ENCODE data around the gene TRIM37. TPM values are rescaled to one million over a fixed set of nuclear protein-coding genes. Genes with fewer than 3 reads are reported as not detected.
A peak's percentile ranks its signal among the peaks of the same experiment; 100 is the strongest.

The TRIM37 gene, protein sequence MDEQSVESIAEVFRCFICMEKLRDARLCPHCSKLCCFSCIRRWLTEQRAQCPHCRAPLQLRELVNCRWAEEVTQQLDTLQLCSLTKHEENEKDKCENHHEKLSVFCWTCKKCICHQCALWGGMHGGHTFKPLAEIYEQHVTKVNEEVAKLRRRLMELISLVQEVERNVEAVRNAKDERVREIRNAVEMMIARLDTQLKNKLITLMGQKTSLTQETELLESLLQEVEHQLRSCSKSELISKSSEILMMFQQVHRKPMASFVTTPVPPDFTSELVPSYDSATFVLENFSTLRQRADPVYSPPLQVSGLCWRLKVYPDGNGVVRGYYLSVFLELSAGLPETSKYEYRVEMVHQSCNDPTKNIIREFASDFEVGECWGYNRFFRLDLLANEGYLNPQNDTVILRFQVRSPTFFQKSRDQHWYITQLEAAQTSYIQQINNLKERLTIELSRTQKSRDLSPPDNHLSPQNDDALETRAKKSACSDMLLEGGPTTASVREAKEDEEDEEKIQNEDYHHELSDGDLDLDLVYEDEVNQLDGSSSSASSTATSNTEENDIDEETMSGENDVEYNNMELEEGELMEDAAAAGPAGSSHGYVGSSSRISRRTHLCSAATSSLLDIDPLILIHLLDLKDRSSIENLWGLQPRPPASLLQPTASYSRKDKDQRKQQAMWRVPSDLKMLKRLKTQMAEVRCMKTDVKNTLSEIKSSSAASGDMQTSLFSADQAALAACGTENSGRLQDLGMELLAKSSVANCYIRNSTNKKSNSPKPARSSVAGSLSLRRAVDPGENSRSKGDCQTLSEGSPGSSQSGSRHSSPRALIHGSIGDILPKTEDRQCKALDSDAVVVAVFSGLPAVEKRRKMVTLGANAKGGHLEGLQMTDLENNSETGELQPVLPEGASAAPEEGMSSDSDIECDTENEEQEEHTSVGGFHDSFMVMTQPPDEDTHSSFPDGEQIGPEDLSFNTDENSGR
- total RNA-seq, result 38.6 and 39.0 TPM in 2 replicates
- long read RNA-seq, full-length matches to known transcripts, result 21 of 80 reads
- long read RNA-seq, partial matches to known transcripts, result 35 of 80 reads
- long read RNA-seq, other reads (novel, unspliced or antisense), result 24 of 80 reads

DNA sequence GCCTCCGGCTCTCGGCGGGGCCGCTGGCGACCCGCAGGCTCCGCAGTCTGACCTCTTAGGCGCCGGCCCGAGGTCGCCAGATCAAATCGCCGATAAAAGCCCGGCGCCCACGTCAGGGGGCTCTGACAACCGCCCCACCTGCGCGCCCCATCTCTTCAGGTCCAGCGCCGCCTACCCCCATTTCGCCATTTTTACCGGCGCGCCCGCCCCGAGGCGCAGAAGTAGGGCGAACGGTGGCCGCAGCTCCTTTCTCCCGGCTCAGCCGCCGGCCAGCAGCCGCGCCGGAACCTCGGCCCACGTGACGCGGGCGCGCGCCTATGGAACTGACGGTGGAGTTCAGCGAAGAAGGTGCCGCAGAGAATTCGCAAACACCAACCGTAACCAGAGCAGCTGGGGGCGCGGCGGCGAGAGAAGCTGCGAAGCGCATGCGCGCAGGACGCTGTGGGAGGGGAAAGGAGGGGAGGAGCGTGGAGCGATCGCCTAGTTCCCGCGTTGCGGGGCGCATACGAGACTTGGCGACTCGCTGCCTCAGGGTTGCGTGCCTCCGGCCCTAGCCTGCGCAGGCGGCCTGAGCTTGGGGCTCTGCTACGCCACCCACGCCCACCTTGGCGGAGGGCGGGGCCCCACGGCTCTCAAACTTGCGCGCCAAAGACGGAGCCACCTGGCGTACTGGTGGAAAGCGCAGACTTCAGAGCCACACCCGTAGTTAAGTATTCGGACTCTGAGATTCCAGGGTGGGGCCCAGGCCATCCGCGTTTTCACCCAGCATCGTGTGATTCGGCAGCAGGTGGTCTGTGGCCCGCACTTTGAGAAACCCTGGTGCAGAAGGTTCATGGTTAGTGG, at the start of gene TRIM37:
Gene TRIM37 (minus strand): TSS at position 418 of the 843 bp plus-strand sequence. CDS start 419 bp downstream, outside the sequence.
- Mint-ChIP-seq H3K4me3 (peak within 1 kb of the TSS; percentile 93), H3K9me3 (no peaks in the 10 kb centered on the region), H3K36me3 (ENCODE audit: low read depth) (peaks cover 14% of the 10 kb centered on the region), H3K4me1 (peaks cover 31% of the 10 kb centered on the region), H3K27me3 (ENCODE audit: low read depth) (peaks cover 3% of the 10 kb centered on the region), H3K27ac (ENCODE audit: unreplicated experiment) (peak within 1 kb of the TSS; percentile 94)
- DNase-seq (ENCODE audit: low read depth, low spot score), result peak; percentile 99
- TF ChIP-seq, protein P1, sequence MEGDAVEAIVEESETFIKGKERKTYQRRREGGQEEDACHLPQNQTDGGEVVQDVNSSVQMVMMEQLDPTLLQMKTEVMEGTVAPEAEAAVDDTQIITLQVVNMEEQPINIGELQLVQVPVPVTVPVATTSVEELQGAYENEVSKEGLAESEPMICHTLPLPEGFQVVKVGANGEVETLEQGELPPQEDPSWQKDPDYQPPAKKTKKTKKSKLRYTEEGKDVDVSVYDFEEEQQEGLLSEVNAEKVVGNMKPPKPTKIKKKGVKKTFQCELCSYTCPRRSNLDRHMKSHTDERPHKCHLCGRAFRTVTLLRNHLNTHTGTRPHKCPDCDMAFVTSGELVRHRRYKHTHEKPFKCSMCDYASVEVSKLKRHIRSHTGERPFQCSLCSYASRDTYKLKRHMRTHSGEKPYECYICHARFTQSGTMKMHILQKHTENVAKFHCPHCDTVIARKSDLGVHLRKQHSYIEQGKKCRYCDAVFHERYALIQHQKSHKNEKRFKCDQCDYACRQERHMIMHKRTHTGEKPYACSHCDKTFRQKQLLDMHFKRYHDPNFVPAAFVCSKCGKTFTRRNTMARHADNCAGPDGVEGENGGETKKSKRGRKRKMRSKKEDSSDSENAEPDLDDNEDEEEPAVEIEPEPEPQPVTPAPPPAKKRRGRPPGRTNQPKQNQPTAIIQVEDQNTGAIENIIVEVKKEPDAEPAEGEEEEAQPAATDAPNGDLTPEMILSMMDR (conservative IDR thresholded peaks at IDR 0.05), result peak; percentile 23

GRCh38 chr17:59155439-59156177, 48.9 kb upstream of the TRIM37 start, which contains the start of gene PRR11:
Gene PRR11, plus strand, starts transcription at chr17:59155746. Its CDS starts 14,007 bp downstream, at chr17:59169753.
- H3K27me3 Mint-ChIP-seq (ENCODE audit: low read depth), result no peaks in the 10 kb centered on the region
- H3K9me3 Mint-ChIP-seq, result no peaks in the 10 kb centered on the region
- H3K27ac Mint-ChIP-seq (ENCODE audit: unreplicated experiment), result no peak within 1 kb of the TSS
- H3K4me3 Mint-ChIP-seq, result no peak within 1 kb of the TSS
- peaks cover 56% of the 10 kb centered on the region for H3K4me1 Mint-ChIP-seq
- no peaks in the 10 kb centered on the region for H3K36me3 Mint-ChIP-seq (ENCODE audit: low read depth)
- peak; percentile 79 for DNase-seq (ENCODE audit: low read depth, low spot score)
- TF ChIP-seq, protein P1 (conservative IDR thresholded peaks at IDR 0.05), result no peak

- H3K4me1 Mint-ChIP-seq, result peaks cover 61% of the 10 kb centered on the region
- peak; percentile 91 for DNase-seq (ENCODE audit: low read depth, low spot score)
Observed at GRCh38 chr17:59154721-59155438, 48.2 kb upstream of the TRIM37 start, which contains the start of gene SKA2. Gene SKA2, minus strand, starts transcription at chr17:59155186. Its CDS starts 23 bp downstream, at chr17:59155163.

DNA sequence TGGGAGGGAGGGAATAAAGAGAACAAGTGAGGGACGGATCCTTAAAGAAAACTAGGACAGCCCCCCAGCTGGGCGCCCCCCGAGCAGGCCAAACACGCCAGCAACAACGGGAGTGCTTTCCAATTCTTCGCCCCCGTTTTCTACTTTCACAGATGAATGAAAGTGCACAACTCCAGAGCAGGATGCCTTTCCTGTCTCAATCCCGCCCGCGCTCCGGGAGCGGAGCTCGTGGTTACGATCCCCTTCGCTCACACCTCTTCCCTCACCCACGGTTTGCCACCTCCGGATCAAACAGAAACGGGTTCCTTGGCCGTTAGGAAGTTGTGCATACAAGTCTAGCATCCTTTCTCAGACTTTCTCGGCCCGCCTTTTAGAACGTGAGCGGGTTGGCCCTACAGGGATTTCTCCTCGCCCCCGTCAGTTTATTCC, 47.6 kb upstream of the TRIM37 start:
- no peaks in the 10 kb centered on the region for H3K36me3 Mint-ChIP-seq (ENCODE audit: low read depth)
- H3K9me3 Mint-ChIP-seq, result no peaks in the 10 kb centered on the region
- H3K27ac Mint-ChIP-seq (ENCODE audit: unreplicated experiment), result no peak overlapping the region
- peaks cover 61% of the 10 kb centered on the region for H3K4me1 Mint-ChIP-seq
- peak; percentile 37 for DNase-seq (ENCODE audit: low read depth, low spot score)
- H3K27me3 Mint-ChIP-seq (ENCODE audit: low read depth), result no peaks in the 10 kb centered on the region
- TF ChIP-seq, protein P1 (conservative IDR thresholded peaks at IDR 0.05), result no peak
- no peak overlapping the region for H3K4me3 Mint-ChIP-seq

More at GRCh38 chr17:59154721-59155438, 48.2 kb upstream of the TRIM37 start, which contains the start of gene SKA2:
- Mint-ChIP-seq H3K9me3 (no peaks in the 10 kb centered on the region), H3K4me3 (no peak within 1 kb of the TSS), H3K27me3 (ENCODE audit: low read depth) (no peaks in the 10 kb centered on the region), H3K27ac (ENCODE audit: unreplicated experiment) (no peak within 1 kb of the TSS), H3K36me3 (ENCODE audit: low read depth) (no peaks in the 10 kb centered on the region)
- TF ChIP-seq, protein P1 (conservative IDR thresholded peaks at IDR 0.05), result no peak
